OCI-LY1 (cell line): ENCODE data around the gene PPDPF.

Experiments
- EZH2 ChIP-seq: fragments of 200-600 bp; sonication (generic), shearing (Covaris generic); IDR thresholded peaks from 2 replicates; pipeline ENCODE4 v1.8.0; 2017; ENCODE audit warnings: borderline replicate concordance, mixed run types, mild to moderate bottlenecking, antibody characterized with exemption, low read length, moderate library complexity, mixed read lengths
- TF ChIP-seq, protein P1 (sequence below): fragments of 200-600 bp; sonication (generic), shearing (Covaris generic); IDR thresholded peaks from 2 replicates; pipeline ENCODE4 v1.5.1; 2017; ENCODE audit warnings: mild to moderate bottlenecking, antibody characterized with exemption, low read length, moderate library complexity, mixed read lengths

DNA sequence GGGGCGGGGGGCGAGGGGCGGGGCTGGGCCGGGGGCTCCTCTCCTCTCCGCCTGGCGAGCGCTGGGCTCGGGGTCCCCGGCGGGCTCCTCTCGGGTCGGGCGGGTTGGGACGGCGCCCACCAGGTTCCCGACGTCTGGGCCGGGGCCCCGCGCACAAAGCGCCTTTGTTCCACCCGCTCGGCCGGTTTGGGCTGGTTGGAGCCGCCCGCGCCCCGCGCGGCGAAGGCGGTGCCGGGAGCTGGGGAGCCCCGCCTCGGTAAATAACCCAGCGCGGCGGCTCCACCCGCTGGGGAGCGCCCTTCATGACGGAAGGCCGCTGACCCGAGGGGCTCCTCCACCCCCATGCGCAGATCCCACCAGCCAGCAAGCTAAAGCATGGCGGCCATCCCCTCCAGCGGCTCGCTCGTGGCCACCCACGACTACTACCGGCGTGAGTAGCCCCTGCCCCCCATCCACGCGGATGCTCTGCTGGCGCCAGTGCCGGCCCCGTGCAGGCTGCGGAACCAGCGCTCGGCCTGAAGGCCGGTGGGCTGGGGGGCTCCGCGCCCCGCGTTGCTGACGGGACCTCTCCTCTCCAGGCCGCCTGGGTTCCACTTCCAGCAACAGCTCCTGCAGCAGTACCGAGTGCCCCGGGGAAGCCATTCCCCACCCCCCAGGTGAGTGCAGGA is 503 bp downstream of the PPDPF start:
- no peak for TF ChIP-seq EZH2
- TF ChIP-seq, protein P1, sequence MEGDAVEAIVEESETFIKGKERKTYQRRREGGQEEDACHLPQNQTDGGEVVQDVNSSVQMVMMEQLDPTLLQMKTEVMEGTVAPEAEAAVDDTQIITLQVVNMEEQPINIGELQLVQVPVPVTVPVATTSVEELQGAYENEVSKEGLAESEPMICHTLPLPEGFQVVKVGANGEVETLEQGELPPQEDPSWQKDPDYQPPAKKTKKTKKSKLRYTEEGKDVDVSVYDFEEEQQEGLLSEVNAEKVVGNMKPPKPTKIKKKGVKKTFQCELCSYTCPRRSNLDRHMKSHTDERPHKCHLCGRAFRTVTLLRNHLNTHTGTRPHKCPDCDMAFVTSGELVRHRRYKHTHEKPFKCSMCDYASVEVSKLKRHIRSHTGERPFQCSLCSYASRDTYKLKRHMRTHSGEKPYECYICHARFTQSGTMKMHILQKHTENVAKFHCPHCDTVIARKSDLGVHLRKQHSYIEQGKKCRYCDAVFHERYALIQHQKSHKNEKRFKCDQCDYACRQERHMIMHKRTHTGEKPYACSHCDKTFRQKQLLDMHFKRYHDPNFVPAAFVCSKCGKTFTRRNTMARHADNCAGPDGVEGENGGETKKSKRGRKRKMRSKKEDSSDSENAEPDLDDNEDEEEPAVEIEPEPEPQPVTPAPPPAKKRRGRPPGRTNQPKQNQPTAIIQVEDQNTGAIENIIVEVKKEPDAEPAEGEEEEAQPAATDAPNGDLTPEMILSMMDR: peak; percentile 29
